Vagina (tissue), 2 donors: Measurements from ENCODE around the gene KLHDC4. TPM values are rescaled to one million over a fixed set of nuclear protein-coding genes. Genes with fewer than 3 reads are reported as not detected.
"Not testable (repeated sequence)": the region's sequence is repeated elsewhere in the genome, so short reads cannot be mapped to it uniquely, and the experiment has no call there.

Experiments used
- DNase-seq, 2 donors: peaks; one replicate each; pipeline ENCODE4 v3.0.0-alpha.2; 2017; ENCODE audit errors: extremely low spot score in 2 of 2
- H3K27ac ChIP-seq: fragments of 200-600 bp; sonication (generic); one replicate; pipeline ENCODE4 v1.5.1; 2019
- H3K27me3 ChIP-seq: fragments of 200-600 bp; sonication (generic); one replicate; pipeline ENCODE4 v1.5.1; 2019
- H3K36me3 ChIP-seq, 2 donors: fragments of 200-600 bp; sonication (generic); one replicate each; pipeline ENCODE4 v1.5.1; 2017 to 2019
- H3K4me1 ChIP-seq: fragments of 200-600 bp; sonication (generic); one replicate; pipeline ENCODE4 v1.5.1; 2019
- H3K4me3 ChIP-seq, 2 donors: fragments of 200-600 bp; sonication (generic); 1 replicate in 1 of 2; 2 replicates in 1 of 2; pipeline ENCODE4 v1.5.1; 2016 to 2019
- H3K9me3 ChIP-seq: fragments of 200-600 bp; sonication (generic); one replicate; pipeline ENCODE4 v1.5.1; 2019
- POLR2A ChIP-seq, 2 donors: fragments of 450-650 bp; IDR thresholded peaks; one replicate each; pipeline ENCODE4 v1.6.1; 2017; ENCODE audit warnings: antibody characterized with exemption in 2 of 2, mild to moderate bottlenecking in 2 of 2, moderate library complexity in 2 of 2
- POLR2AphosphoS5 ChIP-seq, 2 donors: sonication (generic); formaldehyde crosslinking; IDR thresholded peaks; one replicate each; pipeline ENCODE4 v1.9.0; 2017; ENCODE audit warnings: antibody characterized with exemption in 2 of 2, mild to moderate bottlenecking in 2 of 2, low read depth in 1 of 2; ENCODE audit not compliant: insufficient read depth in 1 of 2
- intact Hi-C: fragments of 100-400 bp; cut with DNase I; formaldehyde crosslinking; loops from one replicate; pipeline ENCODE4 v1.15.1; 2023
- total RNA-seq: library from RNA; depleted of rRNA; stranded (reverse); fragments of >200 nt; gene quantifications from one replicate; pipeline ENCODE4 v1.2.3, GENCODE V29; 2016
- TF ChIP-seq, protein P1 (sequence below), 3 experiments: fragments of 450-650 bp in 2 of 3; fragments of 200-600 bp in 1 of 3; sonication (generic) in 1 of 3; IDR thresholded peaks; one replicate each; pipeline ENCODE4 v1.5.1; 2017 to 2019; ENCODE audit warnings: antibody characterized with exemption in 3 of 3, mild to moderate bottlenecking in 2 of 3, moderate library complexity in 2 of 3

KLHDC4 gene
- total RNA-seq, 1 donor from 2014 or later: 62.9 TPM

DNA sequence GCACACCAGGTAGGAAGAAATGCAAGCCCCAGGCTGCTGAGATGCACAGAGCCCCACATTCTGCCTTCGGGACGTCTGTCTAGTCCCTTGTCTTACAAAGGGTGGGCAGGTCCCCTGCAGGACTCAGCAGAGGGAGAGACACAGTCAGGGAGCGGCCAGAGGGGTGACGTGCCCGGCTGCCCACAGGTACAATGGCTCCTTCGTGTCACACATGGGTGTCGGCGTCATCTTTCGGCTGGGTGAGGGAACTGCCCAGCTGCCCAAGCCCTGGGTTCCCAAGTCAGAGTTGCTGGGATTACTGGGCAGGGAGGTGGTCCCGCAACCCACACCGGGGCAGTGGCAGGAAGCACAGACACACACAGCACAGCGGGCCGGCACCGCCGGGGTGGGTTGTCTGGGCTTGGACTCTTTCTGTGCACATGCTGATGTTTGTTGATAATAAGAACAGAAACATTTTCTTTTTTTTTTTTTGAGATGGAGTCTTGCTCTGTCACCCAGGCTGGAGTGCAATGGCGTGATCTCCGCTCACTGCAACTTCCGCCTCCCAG, 82.9 kb downstream of the KLHDC4 start:
- Histone ChIP-seq H3K4me3 (no peak overlapping the region), H3K9me3 (no peaks in the 10 kb centered on the region), H3K36me3 (no peaks in the 10 kb centered on the region), H3K4me1 (no peaks in the 10 kb centered on the region), H3K27me3 (no peaks in the 10 kb centered on the region), H3K27ac (no peak overlapping the region)
- TF ChIP-seq POLR2A (IDR thresholded peaks at IDR 0.05) (no peak), POLR2AphosphoS5 (IDR thresholded peaks at IDR 0.05; ENCODE audit: insufficient read depth in 1 of 2, low read depth in 1 of 2) (no peak)
- TF ChIP-seq, protein P1, sequence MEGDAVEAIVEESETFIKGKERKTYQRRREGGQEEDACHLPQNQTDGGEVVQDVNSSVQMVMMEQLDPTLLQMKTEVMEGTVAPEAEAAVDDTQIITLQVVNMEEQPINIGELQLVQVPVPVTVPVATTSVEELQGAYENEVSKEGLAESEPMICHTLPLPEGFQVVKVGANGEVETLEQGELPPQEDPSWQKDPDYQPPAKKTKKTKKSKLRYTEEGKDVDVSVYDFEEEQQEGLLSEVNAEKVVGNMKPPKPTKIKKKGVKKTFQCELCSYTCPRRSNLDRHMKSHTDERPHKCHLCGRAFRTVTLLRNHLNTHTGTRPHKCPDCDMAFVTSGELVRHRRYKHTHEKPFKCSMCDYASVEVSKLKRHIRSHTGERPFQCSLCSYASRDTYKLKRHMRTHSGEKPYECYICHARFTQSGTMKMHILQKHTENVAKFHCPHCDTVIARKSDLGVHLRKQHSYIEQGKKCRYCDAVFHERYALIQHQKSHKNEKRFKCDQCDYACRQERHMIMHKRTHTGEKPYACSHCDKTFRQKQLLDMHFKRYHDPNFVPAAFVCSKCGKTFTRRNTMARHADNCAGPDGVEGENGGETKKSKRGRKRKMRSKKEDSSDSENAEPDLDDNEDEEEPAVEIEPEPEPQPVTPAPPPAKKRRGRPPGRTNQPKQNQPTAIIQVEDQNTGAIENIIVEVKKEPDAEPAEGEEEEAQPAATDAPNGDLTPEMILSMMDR (IDR thresholded peaks at IDR 0.05): no peak
- intact Hi-C loops: no loop called here
- DNase-seq: no peak

DNA sequence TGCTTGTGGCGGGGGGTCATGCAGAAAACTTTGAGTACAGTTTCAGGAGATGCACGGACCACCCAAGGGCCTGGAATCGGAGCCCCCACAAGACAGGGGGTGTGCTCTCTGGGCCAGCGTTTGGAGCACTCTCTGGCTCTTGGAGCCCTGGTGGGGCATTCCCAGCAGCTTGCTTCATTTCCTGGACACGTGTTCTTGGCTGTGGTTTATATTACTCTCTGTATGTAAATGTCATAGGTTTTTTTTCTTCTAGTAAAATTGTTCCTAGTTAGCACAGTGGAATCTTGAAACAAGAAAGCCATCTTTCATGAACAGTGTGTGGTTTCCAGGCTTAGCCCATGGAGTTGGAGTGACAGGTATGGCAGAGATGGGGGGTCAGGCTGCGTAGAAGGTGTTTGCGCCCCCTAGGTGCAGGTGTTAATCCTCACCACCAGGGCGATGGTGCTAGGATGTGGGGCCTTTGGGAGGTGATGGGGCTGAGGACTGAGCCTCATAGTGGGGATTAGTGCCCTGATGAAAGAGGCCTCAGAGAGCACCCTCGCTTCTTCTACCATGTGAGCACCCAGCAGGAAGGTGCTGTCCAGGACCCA, 83.7 kb downstream of the KLHDC4 start:
- no peak overlapping the region for H3K4me3 ChIP-seq
- no peak for DNase-seq
- no peaks in the 10 kb centered on the region for H3K36me3 ChIP-seq
- no peaks in the 10 kb centered on the region for H3K27me3 ChIP-seq
- intact Hi-C loops: no loop called here
- no peaks in the 10 kb centered on the region for H3K9me3 ChIP-seq
- no peak overlapping the region for H3K27ac ChIP-seq
- no peaks in the 10 kb centered on the region for H3K4me1 ChIP-seq
- TF ChIP-seq, protein P1 (IDR thresholded peaks at IDR 0.05): no peak
- TF ChIP-seq POLR2A (IDR thresholded peaks at IDR 0.05): no peak
- no peak for TF ChIP-seq POLR2AphosphoS5 (IDR thresholded peaks at IDR 0.05; ENCODE audit: insufficient read depth in 1 of 2, low read depth in 1 of 2)

DNA sequence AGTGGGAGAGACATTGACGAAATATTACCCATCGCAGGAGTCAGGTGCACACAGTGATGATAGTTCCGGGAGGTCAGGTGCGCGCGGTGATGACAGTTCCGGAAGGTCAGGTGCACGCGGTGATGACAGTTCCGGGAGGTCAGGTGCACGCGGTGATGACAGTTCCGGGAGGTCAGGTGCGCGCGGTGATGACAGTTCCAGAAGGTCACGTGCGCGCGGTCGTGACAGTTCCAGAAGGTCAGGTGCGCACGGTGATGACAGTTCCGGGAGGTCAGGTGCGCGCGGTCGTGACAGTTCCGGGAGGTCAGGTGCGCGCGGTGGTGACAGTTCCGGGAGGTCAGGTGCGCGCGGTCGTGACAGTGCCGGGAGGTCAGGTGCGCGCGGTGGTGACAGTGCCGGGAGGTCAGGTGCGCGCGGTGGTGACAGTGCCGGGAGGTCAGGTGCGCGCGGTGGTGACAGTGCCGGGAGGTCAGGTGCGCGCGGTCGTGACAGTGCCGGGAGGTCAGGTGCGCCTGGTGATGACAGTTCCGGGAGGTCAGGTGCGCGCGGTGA, 84.7 kb downstream of the KLHDC4 start:
- H3K4me3 ChIP-seq, intact Hi-C loops, H3K27me3 ChIP-seq, H3K36me3 ChIP-seq, H3K9me3 ChIP-seq, DNase-seq, H3K27ac ChIP-seq, H3K4me1 ChIP-seq: not testable (repeated sequence)

DNA sequence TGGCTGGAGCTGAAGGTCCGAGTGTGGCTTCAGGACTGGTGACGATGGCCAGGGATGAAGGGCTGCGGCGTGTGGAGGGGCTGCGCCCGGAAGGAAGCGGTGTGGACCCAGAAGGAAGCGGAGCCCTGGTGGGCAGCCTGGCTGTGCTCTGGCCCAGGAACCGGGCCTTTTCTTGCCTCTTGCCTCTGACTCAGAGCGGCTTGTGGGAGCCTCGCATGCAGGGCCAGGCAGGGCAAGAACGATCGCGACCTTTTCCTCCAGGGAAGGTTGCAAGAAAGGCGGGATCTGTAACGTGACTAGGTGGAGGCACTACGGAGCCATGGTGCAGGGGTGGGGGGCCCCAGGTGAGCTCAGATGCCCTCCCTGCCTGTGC, 85.5 kb downstream of the KLHDC4 start:
- Histone ChIP-seq H3K27me3 (no peaks in the 10 kb centered on the region), H3K9me3 (no peaks in the 10 kb centered on the region), H3K36me3 (no peaks in the 10 kb centered on the region)

DNA sequence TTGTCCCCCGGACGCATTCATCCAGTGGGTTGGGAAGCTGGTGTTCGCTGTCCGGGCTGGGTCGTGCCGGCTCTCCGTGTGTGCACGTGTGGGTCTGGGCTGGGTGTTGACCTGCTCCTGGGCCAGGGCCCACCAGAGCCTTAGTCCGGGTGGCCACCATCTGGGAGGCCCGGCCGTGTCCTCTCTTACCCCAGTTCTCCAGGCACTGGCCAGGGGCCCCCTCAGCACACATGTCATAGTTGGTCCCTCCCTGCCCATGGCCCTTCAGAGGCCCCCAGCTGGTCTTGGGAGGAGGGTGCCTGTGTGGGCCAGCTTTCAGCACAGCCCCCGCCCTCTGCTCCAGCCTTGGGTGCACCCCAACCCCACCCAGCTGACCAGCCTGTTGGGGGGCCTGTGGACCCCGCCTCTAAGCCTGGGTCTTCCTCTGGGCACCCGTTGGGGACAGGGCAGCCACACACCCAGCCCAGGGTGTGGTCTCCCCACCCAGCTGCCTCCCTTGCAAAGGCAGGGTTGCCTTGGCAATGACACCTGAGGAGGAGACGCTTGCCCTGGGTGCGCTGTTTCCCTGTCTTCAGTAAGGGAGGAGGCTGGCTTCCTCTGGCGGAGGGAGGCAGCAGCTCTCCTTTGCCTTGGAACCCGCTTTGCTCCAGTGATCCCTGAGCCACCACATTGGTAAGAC, 86.1 kb downstream of the KLHDC4 start:
- intact Hi-C loops: no loop called here

More for the DNA sequence above, 85.5 kb downstream of the KLHDC4 start:
- no peak for DNase-seq
- TF ChIP-seq POLR2A (IDR thresholded peaks at IDR 0.05) (no peak), POLR2AphosphoS5 (IDR thresholded peaks at IDR 0.05; ENCODE audit: insufficient read depth in 1 of 2, low read depth in 1 of 2) (no peak)
- TF ChIP-seq, protein P1 (IDR thresholded peaks at IDR 0.05): no peak
- Histone ChIP-seq H3K4me1 (no peaks in the 10 kb centered on the region), H3K4me3 (no peak overlapping the region), H3K27ac (no peak overlapping the region)
- intact Hi-C loops: no loop called here

More for the DNA sequence above, 86.1 kb downstream of the KLHDC4 start:
- Histone ChIP-seq H3K36me3 (no peaks in the 10 kb centered on the region), H3K4me3 (no peak overlapping the region), H3K27ac (no peak overlapping the region), H3K27me3 (no peaks in the 10 kb centered on the region), H3K9me3 (no peaks in the 10 kb centered on the region), H3K4me1 (no peaks in the 10 kb centered on the region)
- DNase-seq: no peak
- no peak for TF ChIP-seq POLR2A (IDR thresholded peaks at IDR 0.05)
- no peak for TF ChIP-seq POLR2AphosphoS5 (IDR thresholded peaks at IDR 0.05; ENCODE audit: insufficient read depth in 1 of 2, low read depth in 1 of 2)
- TF ChIP-seq, protein P1 (IDR thresholded peaks at IDR 0.05): no peak
